OCI-LY7 (cell line): Measurements from ENCODE around the gene TMPRSS5. TPM values are rescaled to one million over a fixed set of nuclear protein-coding genes. Genes with fewer than 3 reads are reported as not detected.

Source experiments
- BruUV-seq: library from RNA; stranded (reverse); fragments of 400-500 nt; replicated peaks from 2 replicates; lab custom pipeline; 2021; lab: Mats Ljungman, UMichigan
- CTCF ChIA-PET: fragments of 300-600 bp; sonication (Branson Sonifier 250); formaldehyde crosslinking; loops from one replicate; lab custom pipeline; 2022; ENCODE audit warnings: antibody characterized with exemption; ENCODE audit not compliant: unreplicated experiment; lab: Charles Lee
- POLR2A ChIA-PET: fragments of 300-600 bp; sonication (Branson Sonifier 250); formaldehyde crosslinking; loops from one replicate; lab custom pipeline; 2022; ENCODE audit warnings: antibody characterized with exemption; lab: Charles Lee
- DNase-seq: peaks from one replicate; pipeline ENCODE4 v3.0.0-alpha.2; 2015; ENCODE audit warnings: low spot score
- H2AFZ ChIP-seq: fragments of 200-600 bp; sonication (generic), shearing (Covaris generic); 2 replicates; pipeline ENCODE4 v1.6.1; 2014; ENCODE audit warnings: mild to moderate bottlenecking, antibody characterized with exemption, low read length, moderate library complexity
- H3K27ac ChIP-seq: fragments of 200-600 bp; sonication (generic); 2 replicates; pipeline ENCODE4 v1.5.1; 2014; ENCODE audit warnings: mixed run types, low read depth, mild to moderate bottlenecking, moderate library complexity, low read length, inconsistent platforms; ENCODE audit not compliant: poor library complexity, severe bottlenecking
- H3K36me3 ChIP-seq: fragments of 200-600 bp; sonication (generic); 2 replicates; pipeline ENCODE4 v1.6.1; 2014; ENCODE audit warnings: mild to moderate bottlenecking, antibody characterized with exemption, low read length, moderate library complexity, mixed read lengths; ENCODE audit not compliant: insufficient read depth
- H3K4me1 ChIP-seq: fragments of 200-600 bp; sonication (generic); 2 replicates; pipeline ENCODE4 v1.5.1; 2014; ENCODE audit warnings: mild to moderate bottlenecking, low read length; ENCODE audit not compliant: insufficient read depth, poor library complexity, severe bottlenecking
- H3K4me2 ChIP-seq: fragments of 200-600 bp; sonication (generic); 2 replicates; pipeline ENCODE4 v1.6.1; 2014; ENCODE audit warnings: mild to moderate bottlenecking, low read length
- H3K4me3 ChIP-seq: fragments of 200-600 bp; sonication (generic); 2 replicates; pipeline ENCODE4 v1.5.1; 2014; ENCODE audit warnings: mild to moderate bottlenecking, low read depth, low read length; ENCODE audit not compliant: poor library complexity, severe bottlenecking
- H3K79me2 ChIP-seq: fragments of 200-600 bp; sonication (generic); 2 replicates; pipeline ENCODE4 v1.6.1; 2016; ENCODE audit warnings: low read depth, mild to moderate bottlenecking, low read length, moderate library complexity, mixed read lengths; ENCODE audit not compliant: insufficient read depth
- H3K9me2 ChIP-seq: fragments of 200-600 bp; sonication (generic); 2 replicates; pipeline ENCODE4 v1.6.1; 2016; ENCODE audit warnings: mild to moderate bottlenecking, low read length, mixed read lengths; ENCODE audit not compliant: insufficient read depth
- H3K9me3 ChIP-seq: fragments of 200-600 bp; sonication (generic); 2 replicates; pipeline ENCODE4 v1.6.1; 2014; ENCODE audit warnings: mild to moderate bottlenecking, mixed run types, low read length, mixed read lengths
- H4K20me1 ChIP-seq: fragments of 200-600 bp; sonication (generic); 2 replicates; pipeline ENCODE4 v1.6.1; 2014; ENCODE audit warnings: mild to moderate bottlenecking, antibody characterized with exemption, low read length, moderate library complexity, mixed read lengths; ENCODE audit not compliant: insufficient read depth
- CTCF ChIP-seq: fragments of 200-600 bp; sonication (generic); conservative IDR thresholded peaks from 2 replicates; pipeline ENCODE4 v1.5.1; 2014; ENCODE audit warnings: mild to moderate bottlenecking, antibody characterized with exemption, low read length, moderate library complexity, mixed read lengths
- EZH2phosphoT487 ChIP-seq: fragments of 200-600 bp; sonication (generic); IDR thresholded peaks from 2 replicates; pipeline ENCODE4 v1.6.1; 2018; ENCODE audit warnings: low read depth, borderline replicate concordance, mild to moderate bottlenecking, mixed run types, antibody characterized with exemption, low read length, moderate library complexity, mixed read lengths
- intact Hi-C: fragments of 100-400 bp; cut with micrococcal nuclease; formaldehyde crosslinking; loops from one replicate; pipeline ENCODE4 v1.10.0; 2022; ENCODE audit not compliant: unreplicated experiment
- total RNA-seq, 2 experiments: library from RNA; depleted of rRNA in 1 of 2; stranded (reverse); fragments of >200 nt in 1 of 2; shearing (Covaris generic) in 1 of 2; gene quantifications; 2 replicates each; pipeline ENCODE4 v1.2.3, GENCODE V29; 2014 to 2022

TMPRSS5 gene
- total RNA-seq, 2 experiments from 2014 or later: 0.50 to 0.65 TPM

GRCh38 chr11:113689768-113690618, 16.1 kb downstream of the TMPRSS5 start:
- TF ChIP-seq CTCF (no peak), EZH2phosphoT487 (no peak)
- no peaks in the 10 kb centered on the region for H3K79me2 ChIP-seq
- no TSS peak for BruUV-seq
- H3K36me3 ChIP-seq: no peaks in the 10 kb centered on the region
- intact Hi-C loops: no loop called here
- no peaks in the 10 kb centered on the region for H3K9me3 ChIP-seq
- no peak overlapping the region for H3K4me3 ChIP-seq
- no peak overlapping the region for H3K4me2 ChIP-seq
- H3K4me1 ChIP-seq: no peaks in the 10 kb centered on the region
- no peak overlapping the region for H2AFZ ChIP-seq
- H4K20me1 ChIP-seq: no peaks in the 10 kb centered on the region
- no peaks in the 10 kb centered on the region for H3K9me2 ChIP-seq
- CTCF ChIA-PET: no interaction called here
- POLR2A ChIA-PET: no interaction called here
- H3K27ac ChIP-seq: no peak overlapping the region
- no peak for DNase-seq

DNA sequence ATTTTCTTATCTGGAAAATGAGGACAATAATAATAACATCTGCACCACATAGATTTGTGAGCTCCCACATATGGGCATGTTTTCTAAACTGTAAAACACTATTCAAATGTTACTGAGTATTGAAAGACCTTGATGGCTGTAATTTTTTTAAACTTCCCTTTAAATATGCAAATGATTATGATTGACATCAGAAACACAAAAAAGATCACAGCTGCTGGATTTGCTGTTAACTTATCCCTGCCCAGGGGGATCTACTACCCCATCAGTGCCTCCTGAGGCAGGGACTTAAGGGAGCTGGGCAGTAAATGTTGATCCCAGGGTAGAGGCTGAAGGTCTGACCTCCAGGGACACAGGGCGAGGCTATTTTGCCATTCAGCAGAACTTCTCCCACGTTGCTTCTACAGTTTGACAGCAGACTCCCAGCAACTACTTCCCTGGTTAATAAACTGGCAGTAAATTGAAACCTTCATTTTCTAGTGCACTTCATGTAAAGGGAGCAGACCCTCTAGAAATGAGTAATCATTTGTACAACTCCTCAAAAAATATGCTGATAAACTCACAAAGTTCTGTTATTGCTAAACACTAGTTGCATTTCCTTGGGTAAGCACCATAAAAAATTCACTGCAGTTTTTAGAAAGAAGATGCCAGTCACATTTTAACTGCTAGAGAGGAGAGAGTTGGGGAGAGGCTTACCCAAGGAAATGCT, 20.3 kb downstream of the TMPRSS5 start:
- H3K79me2 ChIP-seq: no peaks in the 10 kb centered on the region
- no TSS peak for BruUV-seq
- ChIA-PET POLR2A (no interaction called here), CTCF (no interaction called here)
- no peak for DNase-seq
- intact Hi-C loops: no loop called here
- no peak overlapping the region for H3K4me3 ChIP-seq
- H4K20me1 ChIP-seq: no peaks in the 10 kb centered on the region
- no peak overlapping the region for H2AFZ ChIP-seq
- no peaks in the 10 kb centered on the region for H3K4me1 ChIP-seq
- H3K9me2 ChIP-seq: no peaks in the 10 kb centered on the region
- H3K4me2 ChIP-seq: no peak overlapping the region
- TF ChIP-seq EZH2phosphoT487: no peak
- TF ChIP-seq CTCF: no peak
- no peaks in the 10 kb centered on the region for H3K36me3 ChIP-seq
- H3K9me3 ChIP-seq: no peaks in the 10 kb centered on the region
- H3K27ac ChIP-seq: no peak overlapping the region

GRCh38 chr11:113684496-113684895, 21.6 kb downstream of the TMPRSS5 start:
- H3K9me2 ChIP-seq: no peaks in the 10 kb centered on the region
- POLR2A ChIA-PET: no interaction called here
- no peaks in the 10 kb centered on the region for H3K4me1 ChIP-seq
- H2AFZ ChIP-seq: no peak overlapping the region
- no peak overlapping the region for H3K27ac ChIP-seq
- no peaks in the 10 kb centered on the region for H4K20me1 ChIP-seq
- H3K79me2 ChIP-seq: no peaks in the 10 kb centered on the region
- no peak overlapping the region for H3K4me3 ChIP-seq
- DNase-seq: no peak
- TF ChIP-seq EZH2phosphoT487 (no peak), CTCF (no peak)
- no peak overlapping the region for H3K4me2 ChIP-seq
- no peaks in the 10 kb centered on the region for H3K9me3 ChIP-seq
- no TSS peak for BruUV-seq
- intact Hi-C loops: no loop called here
- CTCF ChIA-PET: no interaction called here
- no peaks in the 10 kb centered on the region for H3K36me3 ChIP-seq
